LNCAP (cell line): ENCODE data around the gene COL2A1.

ENCODE experiments used
- TF ChIP-seq, protein P1 (sequence below): fragments of 450-650 bp; IDR thresholded peaks from 2 replicates; pipeline ENCODE4 v1.5.1; 2017; ENCODE audit warnings: mild to moderate bottlenecking

COL2A1 gene

DNA sequence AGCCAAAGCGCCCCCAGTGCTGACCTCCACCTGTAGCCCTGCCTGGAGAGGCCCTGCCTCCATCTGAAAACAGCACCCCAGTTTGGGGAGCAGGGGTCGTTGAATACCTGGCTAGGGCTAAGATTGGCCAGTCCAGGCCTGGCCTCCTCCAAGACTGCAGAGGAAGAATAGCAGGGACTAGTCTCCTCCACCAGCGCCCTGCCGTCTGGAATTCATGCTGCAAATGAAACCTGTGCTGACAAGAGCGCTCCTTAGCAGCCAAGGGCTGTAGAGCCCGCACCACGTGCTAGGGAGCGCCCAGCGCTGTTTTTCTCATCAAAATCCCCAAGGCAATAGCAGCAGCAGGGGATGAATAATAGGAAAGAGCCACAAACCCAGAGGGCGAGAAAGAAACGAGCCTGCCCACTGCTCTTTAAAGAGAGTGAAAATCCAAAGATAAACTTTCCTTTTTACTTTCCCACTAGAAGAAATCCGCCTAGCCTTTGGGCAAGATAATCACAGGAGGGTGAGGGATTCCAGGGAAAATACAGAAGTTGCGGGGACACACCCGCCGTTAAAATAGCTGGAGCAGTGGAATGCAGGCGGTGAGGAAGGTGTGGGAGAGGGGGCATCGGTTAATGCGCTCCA is 3.3 kb downstream of the COL2A1 start:
- TF ChIP-seq, protein P1, sequence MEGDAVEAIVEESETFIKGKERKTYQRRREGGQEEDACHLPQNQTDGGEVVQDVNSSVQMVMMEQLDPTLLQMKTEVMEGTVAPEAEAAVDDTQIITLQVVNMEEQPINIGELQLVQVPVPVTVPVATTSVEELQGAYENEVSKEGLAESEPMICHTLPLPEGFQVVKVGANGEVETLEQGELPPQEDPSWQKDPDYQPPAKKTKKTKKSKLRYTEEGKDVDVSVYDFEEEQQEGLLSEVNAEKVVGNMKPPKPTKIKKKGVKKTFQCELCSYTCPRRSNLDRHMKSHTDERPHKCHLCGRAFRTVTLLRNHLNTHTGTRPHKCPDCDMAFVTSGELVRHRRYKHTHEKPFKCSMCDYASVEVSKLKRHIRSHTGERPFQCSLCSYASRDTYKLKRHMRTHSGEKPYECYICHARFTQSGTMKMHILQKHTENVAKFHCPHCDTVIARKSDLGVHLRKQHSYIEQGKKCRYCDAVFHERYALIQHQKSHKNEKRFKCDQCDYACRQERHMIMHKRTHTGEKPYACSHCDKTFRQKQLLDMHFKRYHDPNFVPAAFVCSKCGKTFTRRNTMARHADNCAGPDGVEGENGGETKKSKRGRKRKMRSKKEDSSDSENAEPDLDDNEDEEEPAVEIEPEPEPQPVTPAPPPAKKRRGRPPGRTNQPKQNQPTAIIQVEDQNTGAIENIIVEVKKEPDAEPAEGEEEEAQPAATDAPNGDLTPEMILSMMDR: no peak

DNA sequence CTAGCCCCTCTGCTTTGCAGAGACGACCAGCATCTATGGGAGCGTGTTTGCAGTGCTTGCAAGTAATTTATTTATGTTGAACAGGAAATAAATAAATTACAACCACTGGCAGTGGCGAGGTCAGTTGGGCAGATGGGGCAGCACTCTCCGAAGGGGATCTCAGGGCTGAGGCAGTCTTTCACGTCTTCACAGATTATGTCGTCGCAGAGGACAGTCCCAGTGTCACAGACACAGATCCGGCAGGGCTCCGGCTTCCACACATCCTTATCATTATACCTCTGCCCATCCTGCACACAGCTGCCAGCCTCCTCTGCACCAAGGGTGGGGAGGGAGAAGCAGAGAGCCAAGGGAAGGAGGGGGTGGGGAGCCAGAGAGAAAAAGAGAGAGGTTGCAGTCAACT is 4.5 kb downstream of the COL2A1 start:
- TF ChIP-seq, protein P1: no peak

DNA sequence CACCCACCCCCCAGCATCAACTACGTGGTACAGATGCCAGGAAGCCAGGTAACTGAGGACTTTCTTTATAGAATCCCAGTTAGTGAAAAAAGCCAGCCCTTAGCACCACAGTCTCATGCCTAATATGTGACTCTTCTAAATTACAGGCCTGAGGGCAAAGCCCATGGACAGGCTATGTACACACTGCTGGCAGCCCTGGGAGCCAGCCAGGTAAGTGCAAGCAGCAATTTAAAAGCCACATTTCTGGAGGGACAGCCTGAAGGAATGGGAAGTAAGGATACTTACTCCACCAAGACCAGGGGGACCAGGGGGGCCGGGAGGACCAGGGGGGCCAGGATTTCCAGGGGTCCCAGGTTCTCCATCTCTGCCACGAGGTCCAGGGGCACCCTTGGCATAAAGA is 7.0 kb downstream of the COL2A1 start:
- TF ChIP-seq, protein P1: no peak

DNA sequence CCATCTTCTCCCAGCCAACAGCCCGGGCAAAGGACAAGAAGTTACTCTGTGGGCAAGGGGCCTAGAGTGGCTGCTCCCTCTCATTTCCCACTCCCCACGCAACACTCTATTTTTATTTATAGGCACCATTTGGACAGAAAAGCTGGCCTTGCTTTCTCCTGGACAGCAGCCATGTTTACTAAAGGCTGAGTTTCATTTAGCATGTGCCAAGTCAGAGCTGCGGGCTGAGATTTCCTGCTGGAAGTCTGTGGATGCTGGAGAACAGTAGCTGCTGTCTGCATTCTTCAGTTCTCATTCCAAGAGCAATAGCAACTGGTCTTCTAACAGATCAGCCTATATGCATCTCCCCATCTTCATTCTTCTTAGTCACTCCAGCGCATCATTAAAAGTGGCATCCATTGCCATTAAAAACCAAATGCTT is 8.3 kb downstream of the COL2A1 start:
- TF ChIP-seq, protein P1: no peak

DNA sequence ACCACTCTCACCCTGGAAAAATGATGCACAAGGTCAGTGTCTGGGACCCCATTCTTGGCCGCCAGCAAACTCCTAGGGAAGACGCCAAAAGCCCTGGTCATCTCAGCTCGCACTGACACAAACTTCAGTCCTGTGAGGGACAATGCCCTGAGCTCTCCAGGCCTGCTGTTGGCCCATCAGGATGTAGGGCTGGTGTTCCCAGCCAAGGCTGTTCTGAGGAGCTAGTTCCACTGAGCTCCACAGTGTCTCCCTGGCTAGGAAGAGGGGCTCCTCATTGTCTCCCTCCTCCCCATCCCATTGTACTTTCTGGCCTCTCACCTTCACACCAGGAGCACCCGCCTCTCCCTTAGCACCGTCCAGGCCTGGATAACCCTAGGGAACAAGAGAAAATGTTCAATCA is 10.8 kb downstream of the COL2A1 start:
- TF ChIP-seq, protein P1: no peak

DNA sequence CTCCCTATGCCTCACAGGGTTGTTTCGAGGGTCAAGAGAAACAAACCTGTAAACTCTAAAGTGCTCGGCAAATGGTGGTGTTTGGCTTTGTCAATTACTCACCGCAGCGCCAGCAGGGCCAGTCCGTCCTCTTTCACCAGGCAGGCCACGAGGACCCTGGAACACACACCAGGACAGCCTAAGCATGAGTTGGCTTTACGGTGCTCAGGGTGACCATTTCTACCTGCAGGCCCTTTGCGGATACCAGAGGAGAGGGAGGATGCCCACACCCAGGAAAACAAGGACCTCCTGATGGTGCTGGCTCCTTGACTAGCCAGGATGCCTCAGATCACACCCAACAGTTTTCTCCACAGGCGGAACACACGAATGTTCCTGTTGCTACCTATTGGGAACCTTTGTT is 11.5 kb downstream of the COL2A1 start:
- TF ChIP-seq, protein P1: no peak

DNA sequence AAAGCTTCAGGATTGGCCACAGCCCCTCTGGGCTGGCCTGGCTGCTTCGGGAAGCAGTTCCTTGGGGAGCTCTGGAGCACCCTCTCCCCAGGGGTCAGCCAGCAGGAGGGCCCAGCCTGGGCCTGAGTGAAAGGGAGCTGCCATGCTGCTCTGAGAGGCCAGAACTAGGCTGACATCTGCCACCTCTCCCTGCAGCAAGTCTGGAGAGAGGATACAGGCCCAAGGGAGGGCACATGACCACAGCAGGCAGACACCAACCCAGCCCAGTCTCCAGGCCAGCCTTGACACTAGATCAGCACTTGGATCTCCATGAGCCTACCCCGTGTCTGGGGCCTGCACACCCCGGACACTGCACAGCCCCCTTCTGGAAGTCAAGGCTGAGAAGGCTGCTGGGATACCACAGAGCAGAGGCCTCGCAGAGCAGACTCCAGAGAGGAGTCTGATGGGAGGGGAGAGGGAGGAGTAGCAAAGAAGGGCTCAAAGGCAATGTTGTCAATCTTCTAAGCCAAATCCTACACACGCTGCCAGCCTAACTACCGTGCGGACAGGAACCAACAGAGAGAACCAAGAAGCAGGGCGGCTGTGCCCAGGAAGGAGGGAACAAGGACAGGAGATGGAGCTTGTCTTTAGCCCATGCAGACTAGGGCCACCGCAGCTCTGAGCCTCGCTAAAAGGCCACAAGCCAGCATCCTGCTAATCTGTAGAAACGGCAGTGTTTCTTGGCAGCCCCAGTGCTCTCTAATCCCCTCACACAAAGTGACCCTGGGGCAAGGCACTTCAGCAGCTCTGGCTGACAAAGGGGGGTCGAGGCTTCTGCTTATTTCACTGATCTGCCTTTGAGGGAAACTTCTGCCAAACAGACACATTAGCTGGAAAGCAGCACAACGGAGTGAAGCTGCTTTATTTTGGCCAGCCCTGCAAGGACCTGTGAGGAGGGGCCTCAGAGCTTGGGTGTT is 12.9 kb downstream of the COL2A1 start:
- TF ChIP-seq, protein P1: no peak
